Measurements from ENCODE around the gene GPX4.

GPX4 gene

DNA sequence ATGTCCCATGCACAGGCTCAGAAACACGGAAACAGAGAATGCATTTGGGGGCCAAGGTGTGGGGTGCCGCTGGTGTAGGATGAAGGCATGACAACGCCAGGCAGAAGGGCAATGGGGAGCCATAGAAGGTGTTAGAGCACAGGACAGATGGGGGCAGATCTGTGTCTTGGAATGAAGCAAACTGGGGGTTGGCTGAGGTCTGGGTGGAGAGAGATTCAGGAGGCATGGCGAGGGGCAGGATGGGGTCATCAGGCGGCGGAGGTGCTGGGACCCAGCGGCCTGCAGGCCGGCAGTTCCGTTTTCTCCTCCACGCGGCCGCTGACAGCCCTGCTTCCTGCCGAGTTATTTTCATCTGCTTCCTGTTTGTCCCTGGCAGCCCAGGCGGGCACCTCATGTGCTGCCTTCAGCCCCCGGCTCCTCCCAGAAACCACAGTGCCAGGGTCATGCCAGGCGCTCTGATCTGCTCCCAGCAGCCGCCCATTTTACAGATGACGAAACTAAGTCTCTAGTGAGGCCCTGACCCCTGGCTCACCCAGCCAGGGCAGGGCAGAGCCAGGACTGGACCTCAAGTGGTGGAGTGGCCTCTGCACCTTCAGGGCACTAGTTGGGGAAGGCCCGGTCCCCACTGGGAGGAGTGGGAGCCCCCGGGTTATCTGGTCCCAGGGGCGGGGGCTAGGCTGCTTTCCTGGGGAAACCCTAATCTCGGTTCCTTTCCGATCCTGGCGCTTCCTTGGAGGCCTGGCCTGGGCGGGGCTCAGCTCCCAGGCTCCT, 34.6 kb upstream of the GPX4 start:
- DNase-seq, result no peak

DNA sequence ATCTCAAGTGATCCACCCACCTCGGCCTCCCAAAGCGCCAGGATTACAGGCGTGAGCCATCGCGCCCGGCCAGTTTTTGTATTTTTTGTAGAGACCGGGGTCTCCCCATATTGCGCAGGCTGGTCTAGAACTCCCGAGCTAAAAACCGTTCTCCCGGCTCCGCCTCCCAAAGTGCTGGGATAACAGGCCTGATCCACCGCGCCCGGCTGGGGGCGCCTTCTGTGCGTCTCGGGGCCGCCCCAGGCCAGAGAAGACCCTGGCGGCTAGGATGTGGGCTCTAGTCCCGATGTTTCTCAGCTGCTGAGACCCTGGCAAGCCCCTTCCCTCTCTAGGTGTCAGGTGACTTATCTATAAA, 33.2 kb upstream of the GPX4 start:
- no peak for DNase-seq

DNA sequence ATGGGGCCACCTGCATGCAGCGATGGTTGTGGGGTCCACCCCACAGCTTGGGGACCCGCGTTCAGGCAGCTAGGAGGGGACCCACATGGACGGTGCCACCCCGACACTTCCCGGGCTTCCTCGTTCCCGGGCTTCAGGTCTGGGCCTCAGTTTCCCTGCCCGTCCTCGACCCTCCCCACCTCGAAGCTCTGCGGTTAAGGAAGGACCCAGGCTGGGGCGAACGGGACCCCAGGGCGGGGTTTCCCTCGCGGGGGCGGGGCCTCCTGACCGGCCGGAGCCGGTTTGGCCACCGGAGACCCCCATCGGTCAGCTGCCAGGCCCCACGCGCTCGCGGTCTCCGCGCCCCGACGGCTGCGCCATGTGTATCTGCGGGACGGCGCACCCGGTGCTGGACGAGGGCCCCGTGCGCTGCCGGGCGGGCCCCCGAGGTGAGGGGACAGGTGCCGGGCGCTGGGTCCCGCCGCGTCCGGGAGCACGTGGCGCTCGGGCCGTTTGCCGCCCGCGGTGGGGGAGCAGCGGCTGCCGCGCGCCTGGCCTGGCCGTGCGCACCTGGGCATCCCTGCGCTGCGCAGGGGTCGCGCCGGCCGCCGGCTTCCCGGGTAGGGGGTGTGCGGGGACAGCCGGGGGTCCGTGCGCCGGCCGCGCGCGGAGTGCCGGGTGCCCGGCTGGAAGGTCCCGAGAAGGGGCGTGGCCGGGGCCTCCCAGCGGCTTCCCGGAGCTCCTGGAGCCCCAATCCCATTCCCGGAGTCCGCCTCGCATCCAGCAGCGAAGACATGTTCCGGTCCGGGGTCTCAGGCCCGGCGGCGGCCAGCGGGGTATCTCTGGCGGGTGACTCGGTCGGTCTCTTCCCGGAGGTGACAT, 32.6 kb upstream of the GPX4 start:
- no peak for DNase-seq

DNA sequence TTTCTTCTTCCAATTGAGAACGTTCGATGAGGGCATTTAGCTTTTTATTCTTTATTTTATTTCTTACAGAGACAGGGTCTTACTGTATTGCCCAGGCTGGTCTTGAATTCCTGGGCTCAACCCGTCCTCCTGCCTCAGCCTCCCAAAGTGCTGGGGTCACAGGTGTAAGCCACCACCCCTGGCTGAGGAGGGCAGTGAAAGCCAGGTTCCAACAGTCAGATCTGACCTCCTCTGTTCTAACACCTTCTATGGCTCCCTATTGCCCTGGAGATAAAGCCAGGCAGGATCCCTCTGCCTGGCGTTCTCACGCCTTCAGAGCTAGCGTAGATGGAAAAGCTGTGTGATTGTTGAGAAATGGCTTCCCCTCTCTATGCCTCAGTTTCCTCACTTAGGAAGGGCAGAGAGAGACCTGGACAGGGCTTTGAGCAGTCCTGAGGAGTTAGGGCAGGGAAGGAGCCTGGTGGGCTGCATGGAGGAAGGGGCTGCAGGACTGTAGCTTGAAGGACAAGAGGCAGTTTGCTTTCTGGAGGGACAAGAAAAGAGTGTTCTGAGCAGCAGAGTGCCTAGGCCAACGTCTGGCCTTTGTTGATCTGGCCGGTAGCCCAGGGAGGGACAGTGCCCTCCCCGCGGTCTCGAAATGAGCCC, 31.3 kb upstream of the GPX4 start:
- no peak for DNase-seq

DNA sequence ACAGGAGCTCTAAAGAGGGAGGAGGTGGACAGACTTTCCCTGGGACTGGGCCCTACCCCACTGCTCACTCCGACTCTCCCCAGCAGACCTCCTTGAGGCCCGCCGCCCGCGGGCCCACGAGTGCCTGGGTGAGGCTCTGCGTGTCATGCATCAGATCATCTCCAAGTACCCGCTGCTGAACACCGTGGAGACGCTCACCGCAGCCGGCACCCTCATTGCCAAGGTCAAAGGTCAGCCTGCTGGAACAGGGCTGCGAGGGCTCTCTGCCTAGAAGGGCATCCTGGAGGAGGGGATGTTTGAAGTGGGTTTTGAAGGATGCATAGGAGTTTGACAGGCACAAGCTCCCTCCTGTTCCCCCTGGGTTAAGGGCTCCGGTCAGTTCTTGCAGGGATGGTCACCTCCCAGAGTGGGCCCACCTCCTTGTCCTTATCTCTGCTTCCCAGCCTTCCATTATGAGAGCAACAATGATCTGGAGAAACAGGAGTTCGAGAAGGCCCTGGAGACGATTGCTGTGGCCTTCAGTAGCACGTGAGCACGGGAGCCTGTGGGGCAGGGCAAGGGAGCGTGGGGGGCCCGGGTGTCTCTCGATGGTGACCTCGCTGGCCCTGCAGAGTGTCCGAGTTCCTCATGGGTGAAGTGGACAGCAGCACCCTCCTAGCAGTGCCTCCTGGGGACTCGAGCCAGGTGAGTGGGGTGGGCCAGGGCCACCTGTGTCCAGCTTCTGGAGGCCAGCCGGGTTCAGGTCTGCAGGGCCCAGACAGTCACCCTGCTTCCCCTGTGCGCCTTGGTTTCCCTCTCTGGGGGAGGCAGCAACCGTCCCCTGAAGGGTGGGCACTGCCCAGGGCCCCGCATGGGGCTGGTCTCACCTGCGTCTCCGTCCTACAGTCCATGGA, 30.5 kb upstream of the GPX4 start:
- no peak for DNase-seq

DNA sequence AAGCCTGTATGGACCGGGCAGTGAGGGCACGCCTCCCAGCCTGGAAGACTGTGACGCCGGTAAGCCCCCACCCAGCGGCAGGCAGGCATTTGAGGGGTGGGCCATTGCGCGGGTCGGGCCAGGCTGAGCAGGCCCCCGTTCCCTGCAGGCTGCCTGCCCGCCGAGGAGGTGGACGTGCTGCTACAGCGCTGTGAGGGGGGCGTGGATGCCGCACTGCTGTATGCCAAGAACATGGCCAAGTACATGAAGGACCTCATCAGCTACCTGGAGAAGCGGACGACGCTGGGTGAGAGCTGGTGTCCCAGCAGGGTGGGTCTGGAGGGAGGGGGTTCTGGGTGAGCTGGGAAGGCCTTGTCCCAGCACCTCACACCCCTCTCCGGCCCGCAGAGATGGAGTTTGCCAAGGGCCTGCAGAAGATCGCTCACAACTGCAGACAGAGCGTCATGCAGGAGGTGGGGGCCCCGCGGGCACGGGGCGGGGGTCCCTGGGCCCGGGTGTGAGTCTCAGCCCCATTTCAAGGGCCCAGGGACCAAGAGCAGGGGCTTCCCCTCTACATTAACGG, 29.8 kb upstream of the GPX4 start:
- no peak for DNase-seq

DNA sequence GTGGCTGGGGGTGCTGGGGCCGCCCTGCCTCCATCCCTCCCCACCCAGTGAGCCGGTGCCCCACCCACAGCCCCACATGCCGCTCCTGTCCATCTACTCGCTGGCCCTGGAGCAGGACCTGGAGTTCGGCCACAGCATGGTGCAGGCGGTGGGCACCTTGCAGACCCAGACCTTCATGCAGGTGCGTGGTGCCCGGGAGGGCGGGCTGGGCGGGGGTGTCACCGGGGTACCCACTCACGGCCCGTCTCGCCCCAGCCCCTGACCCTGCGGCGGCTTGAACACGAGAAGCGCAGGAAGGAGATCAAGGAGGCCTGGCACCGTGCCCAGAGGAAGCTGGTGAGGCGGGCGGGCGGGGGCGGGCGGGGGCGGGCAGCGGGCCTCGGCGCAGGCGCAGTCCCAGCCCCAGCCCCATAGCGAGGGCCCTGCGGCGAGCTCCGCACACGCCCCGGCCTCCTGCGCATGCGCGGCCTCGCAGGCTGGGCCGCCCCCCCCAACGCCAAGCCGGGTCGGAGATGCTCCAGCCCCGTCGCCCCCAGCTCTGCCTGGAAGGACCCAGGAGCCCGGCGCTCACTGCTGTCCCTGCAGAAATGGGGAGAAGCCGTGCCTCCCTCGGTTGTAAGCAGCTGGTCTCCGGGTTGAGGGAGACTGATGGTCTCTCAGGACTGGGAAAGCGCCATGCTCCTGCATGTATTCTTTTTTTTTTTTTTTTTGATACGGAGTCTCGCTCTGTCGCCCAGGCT, 29.1 kb upstream of the GPX4 start:
- peak; percentile 59 for DNase-seq

DNA sequence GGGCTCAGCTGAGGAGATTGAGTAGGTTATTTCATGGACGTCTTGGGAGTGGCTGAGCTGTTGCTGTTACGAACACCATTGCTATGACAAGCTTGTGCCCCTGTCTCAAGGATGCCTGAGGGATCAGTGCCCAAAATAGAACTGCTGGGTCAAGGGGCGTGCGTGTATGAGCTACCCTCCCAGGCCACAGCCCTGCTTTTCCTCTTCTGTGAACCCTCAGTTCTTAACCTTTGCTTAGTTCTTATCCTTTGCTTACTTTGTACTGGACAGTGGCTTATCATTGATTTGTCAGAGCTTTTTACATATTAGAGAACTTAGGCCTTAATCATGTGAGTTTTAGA, 27.8 kb upstream of the GPX4 start:
- no peak for DNase-seq

DNA sequence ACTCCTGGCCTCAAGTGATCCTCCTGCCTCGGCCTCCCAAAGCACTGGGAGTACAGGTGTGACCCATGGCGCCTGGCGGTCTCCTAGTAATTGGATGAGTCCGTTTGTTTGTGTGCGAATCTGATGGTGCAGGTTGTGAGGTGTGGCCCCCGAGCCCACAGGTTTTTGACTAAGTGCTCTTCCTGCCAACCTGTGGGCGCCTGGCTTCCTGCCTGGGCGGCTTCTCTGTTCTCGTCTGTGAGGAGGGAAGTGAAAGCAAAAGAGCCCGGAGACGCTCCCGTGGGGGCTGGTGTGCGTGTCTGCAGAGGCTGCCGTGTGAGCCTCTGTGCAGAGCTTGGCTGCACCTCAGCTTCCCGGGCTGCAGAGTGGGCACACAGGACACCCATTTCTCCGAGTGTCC, 26.8 kb upstream of the GPX4 start:
- DNase-seq, result no peak

DNA sequence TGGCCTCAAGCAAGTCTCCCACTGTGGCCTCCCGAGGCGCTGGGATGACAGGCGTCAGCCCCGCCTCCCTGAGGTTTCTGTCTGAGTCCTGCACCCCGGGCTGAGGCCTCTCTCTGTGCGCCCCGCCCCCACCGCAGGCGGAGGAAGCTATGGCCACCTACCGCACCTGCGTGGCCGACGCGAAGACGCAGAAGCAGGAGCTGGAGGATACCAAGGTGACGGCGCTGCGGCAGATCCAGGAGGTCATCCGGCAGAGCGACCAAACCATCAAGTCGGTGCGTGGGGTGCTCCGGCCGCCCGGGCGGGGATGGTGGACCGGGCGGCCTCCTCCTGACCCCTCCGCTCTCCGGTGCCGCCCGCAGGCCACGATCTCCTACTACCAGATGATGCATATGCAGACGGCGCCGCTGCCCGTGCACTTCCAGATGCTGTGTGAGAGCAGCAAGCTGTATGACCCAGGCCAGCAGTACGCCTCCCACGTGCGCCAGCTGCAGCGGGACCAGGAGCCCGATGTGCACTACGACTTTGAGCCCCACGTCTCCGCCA, 24.2 kb upstream of the GPX4 start:
- no peak for DNase-seq

DNA sequence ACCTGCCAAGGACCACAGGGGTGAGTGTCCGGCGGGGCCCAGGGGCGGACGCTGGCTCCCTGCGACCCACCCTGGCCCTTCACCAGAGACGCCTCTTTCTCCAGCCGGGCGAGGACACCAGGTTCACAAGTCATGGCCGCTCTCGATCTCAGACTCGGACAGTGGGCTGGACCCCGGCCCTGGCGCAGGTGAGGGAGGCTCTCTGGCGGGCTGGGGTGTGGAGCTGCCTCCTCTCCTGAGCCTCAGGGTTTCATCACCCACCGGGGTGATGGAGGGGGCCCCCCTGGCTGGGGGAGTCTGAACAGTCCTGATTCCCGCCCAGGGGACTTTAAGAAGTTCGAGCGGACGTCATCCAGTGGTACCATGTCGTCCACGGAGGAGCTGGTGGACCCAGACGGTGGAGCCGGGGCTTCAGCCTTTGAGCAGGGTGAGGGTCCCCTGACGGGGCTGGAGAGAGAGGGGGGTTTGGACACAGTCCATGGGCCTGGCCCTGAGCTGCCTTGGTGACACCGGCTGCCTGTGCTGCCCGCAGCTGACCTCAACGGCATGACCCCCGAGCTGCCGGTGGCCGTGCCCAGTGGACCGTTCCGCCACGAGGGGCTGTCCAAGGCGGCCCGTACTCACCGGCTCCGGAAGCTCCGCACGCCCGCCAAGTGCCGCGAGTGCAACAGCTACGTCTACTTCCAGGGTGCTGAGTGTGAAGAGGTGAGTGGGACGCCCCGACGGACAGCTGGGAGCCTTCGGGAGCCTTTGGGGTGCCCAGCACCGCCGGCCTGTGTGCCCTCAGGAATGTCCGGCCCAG, 23.2 kb upstream of the GPX4 start:
- no peak for DNase-seq

DNA sequence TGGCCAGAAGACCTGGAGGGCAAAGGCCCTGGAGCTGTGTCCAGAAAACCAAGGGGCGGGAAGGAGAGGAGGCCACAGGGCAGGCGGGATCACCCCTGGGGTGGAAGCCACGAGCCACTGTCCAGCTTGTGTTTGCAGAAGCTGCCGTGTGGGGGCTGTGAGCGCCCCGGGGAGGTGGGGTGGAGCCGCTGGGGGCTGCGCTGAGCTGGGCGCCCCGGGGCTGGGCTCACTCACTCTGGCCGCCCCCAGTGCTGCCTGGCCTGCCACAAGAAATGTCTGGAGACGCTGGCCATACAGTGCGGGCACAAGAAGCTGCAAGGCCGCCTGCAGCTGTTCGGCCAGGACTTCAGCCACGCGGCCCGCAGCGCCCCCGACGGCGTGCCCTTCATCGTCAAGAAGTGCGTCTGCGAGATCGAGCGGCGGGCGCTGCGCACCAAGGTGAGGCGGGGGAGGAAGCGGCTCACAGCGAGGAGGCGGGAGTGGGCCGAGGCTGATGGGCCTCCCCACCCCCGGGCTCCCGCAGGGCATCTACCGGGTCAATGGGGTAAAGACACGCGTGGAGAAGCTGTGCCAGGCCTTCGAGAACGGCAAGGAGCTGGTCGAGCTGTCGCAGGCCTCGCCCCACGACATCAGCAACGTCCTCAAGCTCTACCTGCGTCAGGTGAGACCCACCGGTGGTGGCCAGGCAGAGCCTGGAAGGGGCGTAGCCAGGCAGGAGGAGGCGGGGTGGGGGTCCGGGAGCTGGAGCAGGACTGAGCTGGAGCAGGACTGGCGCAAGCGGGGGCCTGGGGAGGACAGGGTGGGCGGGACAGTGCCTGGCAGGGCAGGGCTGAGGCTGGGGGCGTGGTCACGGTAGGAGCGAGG, 22.3 kb upstream of the GPX4 start:
- no peak for DNase-seq

DNA sequence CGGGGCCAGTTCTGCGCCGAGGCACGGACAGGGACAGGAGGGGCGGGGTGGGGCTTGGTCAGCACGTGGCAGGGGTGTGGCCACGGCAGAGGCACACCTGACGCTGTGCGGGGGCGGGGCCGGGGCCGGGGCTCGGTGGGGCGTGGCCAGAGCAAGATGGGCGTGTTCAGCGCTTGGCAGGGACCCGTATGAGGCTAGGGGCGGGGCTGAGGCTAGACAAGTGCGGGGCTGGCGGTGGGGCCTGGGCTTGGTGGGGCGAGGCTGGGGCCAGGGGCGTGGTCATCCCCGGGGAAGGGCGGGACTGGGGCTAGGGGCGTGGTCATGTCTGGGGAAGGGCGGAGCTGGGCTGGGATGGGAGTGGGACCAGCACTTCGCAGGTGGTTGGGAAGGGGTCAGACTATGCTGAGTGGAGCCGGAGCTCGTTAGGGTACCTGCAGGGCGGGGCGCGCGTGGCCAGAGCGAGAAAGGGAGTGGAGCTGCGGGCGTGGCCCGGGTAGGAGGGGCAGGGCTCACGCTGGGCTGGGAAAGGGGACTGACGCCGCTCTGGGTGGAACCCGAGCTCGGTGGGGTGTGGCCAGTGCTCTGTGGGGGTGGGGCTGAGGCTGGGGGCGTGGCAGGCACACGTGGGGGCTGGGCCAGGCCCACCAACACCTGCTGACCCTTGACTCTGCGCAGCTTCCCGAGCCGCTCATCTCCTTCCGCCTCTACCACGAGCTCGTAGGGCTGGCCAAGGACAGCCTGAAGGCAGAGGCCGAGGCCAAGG, 21.4 kb upstream of the GPX4 start:
- DNase-seq, result peak; percentile 73

DNA sequence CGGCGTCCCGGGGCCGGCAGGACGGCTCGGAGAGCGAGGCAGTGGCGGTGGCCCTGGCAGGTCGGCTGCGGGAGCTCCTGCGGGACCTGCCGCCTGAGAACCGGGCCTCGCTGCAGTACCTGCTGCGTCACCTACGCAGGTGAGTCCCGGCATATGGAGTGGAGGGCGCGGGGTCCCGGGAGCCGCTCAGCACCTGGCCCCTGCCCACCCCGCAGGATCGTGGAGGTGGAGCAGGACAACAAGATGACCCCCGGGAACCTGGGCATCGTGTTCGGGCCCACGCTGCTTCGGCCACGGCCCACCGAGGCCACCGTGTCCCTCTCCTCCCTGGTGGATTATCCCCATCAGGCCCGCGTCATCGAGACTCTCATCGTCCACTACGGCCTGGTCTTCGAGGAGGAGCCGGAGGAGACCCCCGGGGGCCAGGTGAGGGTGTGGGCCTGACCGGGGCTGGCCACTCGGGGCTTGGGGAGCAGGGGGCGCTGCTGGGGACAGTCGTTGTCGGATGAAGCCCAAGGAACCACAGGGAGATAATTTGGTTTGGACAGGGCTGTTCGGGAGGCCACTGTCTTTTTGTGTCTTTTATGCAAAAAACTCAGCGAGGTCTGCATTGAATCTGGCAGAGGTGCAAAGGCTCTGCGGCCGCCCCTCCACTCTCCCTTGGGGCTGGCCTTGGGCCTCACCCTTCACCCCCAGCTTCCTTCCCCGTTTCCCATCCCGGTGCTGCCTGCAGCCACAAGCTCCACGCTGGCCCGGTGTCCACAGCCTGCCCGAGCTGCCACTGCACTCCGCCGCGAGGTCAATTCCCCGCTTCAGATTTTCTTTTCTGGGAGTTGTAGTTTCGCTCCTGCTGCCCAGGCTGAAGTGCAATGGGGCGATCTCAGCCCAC, 20.6 kb upstream of the GPX4 start:
- no peak for DNase-seq

DNA sequence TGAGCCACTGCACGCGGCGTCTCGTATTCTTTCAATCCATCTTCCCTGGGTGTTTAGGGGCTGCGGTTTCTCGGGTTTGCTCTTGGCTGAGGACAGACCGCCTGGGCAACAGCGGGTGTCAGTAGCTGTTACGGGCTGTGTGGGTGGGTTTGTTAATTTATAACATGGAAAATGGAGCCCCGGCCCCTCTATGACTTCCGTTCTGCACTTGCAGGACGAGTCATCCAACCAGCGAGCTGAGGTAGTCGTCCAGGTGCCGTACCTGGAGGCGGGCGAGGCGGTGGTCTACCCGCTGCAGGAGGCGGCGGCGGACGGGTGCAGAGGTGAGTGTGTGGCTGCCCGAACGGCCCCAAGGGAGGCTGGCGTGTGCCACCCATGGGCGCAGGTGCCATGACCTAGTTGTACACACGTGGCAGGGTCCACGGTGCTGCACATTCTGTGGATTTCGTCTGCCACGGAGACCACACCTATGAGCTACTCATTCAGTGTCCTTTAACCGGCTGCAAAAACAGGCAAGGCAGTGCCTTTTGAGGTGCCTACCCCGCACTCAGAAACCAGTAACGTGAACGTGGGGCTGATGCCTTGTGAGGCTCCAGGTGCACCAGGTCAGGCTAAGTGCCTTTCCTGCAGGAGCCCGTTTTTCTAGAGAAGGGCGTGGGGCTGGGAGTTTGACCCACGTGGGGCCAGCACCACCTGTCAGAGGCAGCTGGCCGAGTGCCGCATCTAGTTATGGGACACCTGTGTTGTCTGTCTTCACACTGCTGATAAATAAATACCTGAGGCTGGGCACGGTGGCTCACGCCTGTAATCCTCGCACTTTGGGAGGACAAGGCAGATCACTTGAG, 19.5 kb upstream of the GPX4 start:
- DNase-seq, result no peak

DNA sequence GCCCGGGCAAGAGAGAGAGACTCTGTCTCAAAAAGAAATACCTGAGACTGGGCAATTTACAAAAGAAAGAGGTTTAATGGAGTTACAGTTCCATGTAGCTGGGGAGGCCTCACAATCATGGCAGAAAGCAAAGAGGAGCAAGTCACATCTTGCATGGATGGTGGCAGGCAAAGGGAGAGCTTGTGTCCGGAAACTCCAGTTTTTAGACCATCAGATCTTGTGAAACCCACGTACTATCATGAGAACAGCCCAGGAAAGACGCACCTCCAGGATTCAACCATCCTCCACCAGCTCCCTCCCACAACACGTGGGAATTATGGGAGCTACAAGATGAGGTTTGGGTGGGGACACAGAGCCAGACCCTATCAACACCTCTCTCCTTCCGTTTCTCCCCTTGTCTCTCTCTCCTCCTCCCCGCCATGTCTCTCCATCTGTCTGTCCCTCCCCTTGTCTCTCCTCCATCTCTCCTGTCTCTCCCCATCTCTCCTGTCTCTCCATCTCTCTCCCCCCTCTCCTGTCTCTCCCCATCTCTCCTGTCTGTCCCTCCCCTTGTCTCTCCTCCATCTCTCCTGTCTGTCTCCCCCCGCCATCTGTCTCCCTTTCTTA, 18.6 kb upstream of the GPX4 start:
- DNase-seq, result no peak
